K562 (cell line): ENCODE results near the gene CCDC138. TPM values are rescaled to one million over a fixed set of nuclear protein-coding genes. Genes with fewer than 3 reads are reported as not detected.

ENCODE experiments used
- ATAC-seq: fragments of 200-7000 bp; cut with Tn5 transposase; 3 replicates; pipeline ENCODE4 v1.9.1; 2020; ENCODE audit warnings: moderate library complexity
- BruUV-seq: library from RNA; stranded (reverse); fragments of 400-500 nt; replicated peaks from 2 replicates; lab custom pipeline; 2021; lab: Mats Ljungman, UMichigan
- CTCF ChIA-PET: fragments of 300-600 bp; formaldehyde crosslinking; extraction: SDS; loops from one replicate; lab custom pipeline; 2021; ENCODE audit warnings: low intra/inter-chr PET ratio; lab: Yijun Ruan, JAX
- POLR2A ChIA-PET: fragments of 300-600, 350-650 bp; sonication (Branson Sonifier 250); formaldehyde crosslinking; extraction: SDS; loops from one replicate; lab custom pipeline; 2021; ENCODE audit warnings: antibody characterized with exemption, inconsistent platforms; lab: Yijun Ruan, JAX
- DNase-seq, 4 experiments: peaks; one replicate each; pipeline versions ENCODE4 v3.0.0 to v3.0.0-alpha.2; 2011 to 2018; ENCODE audit warnings: low spot score in 3 of 4, mixed read lengths in 3 of 4; ENCODE audit errors: extremely low read depth in 1 of 4
- FAIRE-seq: peaks from 2 replicates; lab custom pipeline; 2011; peaks lifted over from hg19 to GRCh38; lab: Jason Lieb, UNC
- H2AFZ ChIP-seq: 2 replicates; pipeline ENCODE4 v1.6.0; 2011; ENCODE audit warnings: low read depth, low read length, control low read depth, inconsistent platforms
- H3K27ac ChIP-seq: fragments of 200-600 bp; 3 replicates; pipeline ENCODE4 v1.8.0; 2011; ENCODE audit warnings: low read depth, mild to moderate bottlenecking, control low read depth, inconsistent platforms, low read length, moderate library complexity, mixed read lengths; ENCODE audit errors: extremely low read depth
- H3K27me3 ChIP-seq, 2 experiments: fragments of 300-600 bp in 1 of 2; 2 replicates in 1 of 2; 3 replicates in 1 of 2; pipeline versions ENCODE4 v1.6.0 to v1.8.0; 2011; ENCODE audit warnings: inconsistent platforms in 2 of 2, low read length in 2 of 2, mild to moderate bottlenecking in 1 of 2, mixed read lengths in 1 of 2, moderate library complexity in 1 of 2; ENCODE audit not compliant: control insufficient read depth in 2 of 2, insufficient read depth in 2 of 2
- H3K36me3 ChIP-seq: fragments of 300-600 bp; 3 replicates; pipeline ENCODE4 v1.8.0; 2011; ENCODE audit warnings: mild to moderate bottlenecking, low read length, inconsistent platforms; ENCODE audit not compliant: control insufficient read depth, insufficient read depth
- H3K4me1 ChIP-seq, 2 experiments: fragments of 200-600 bp in 1 of 2; replicated peaks in 1 of 2; 2 replicates in 1 of 2; 3 replicates in 1 of 2; pipeline versions ENCODE4 v1.5.1 to v1.8.0; 2011; ENCODE audit warnings: inconsistent platforms in 2 of 2, low read length in 2 of 2, mild to moderate bottlenecking in 1 of 2, mixed read lengths in 1 of 2, moderate library complexity in 1 of 2; ENCODE audit not compliant: control insufficient read depth in 2 of 2, insufficient read depth in 2 of 2
- H3K4me2 ChIP-seq: 2 replicates; pipeline ENCODE4 v1.6.1; 2011; ENCODE audit warnings: low read length, control low read depth, inconsistent platforms, mixed read lengths; ENCODE audit not compliant: insufficient read depth
- H3K4me3 ChIP-seq: fragments of 200-600 bp; sonication (generic), shearing (Covaris generic); 2 replicates; pipeline ENCODE4 v1.5.1; 2016; ENCODE audit warnings: control low read depth, inconsistent platforms
- H3K79me2 ChIP-seq: fragments of 200-600 bp; 3 replicates; pipeline ENCODE4 v1.8.0; 2011; ENCODE audit warnings: low read length, inconsistent platforms; ENCODE audit not compliant: control insufficient read depth, insufficient read depth
- H3K9ac ChIP-seq, 2 experiments: 2 replicates each; pipeline versions ENCODE4 v1.6.0 to v1.6.1; 2011; ENCODE audit warnings: low read depth in 2 of 2, low read length in 2 of 2, control low read depth in 1 of 2, inconsistent platforms in 1 of 2, mild to moderate bottlenecking in 1 of 2, mixed read lengths in 1 of 2; ENCODE audit not compliant: insufficient read depth in 1 of 2
- H3K9me1 ChIP-seq: one replicate; pipeline ENCODE4 v1.6.0; 2011; ENCODE audit warnings: inconsistent platforms, mild to moderate bottlenecking, low read length, moderate library complexity; ENCODE audit not compliant: control insufficient read depth, insufficient read depth
- H3K9me3 ChIP-seq: replicated peaks from 2 replicates; pipeline ENCODE4 v1.5.1; 2011; ENCODE audit warnings: low read depth, low read length, inconsistent platforms; ENCODE audit not compliant: control insufficient read depth, insufficient read depth
- H4K20me1 ChIP-seq: replicated peaks from 2 replicates; pipeline ENCODE4 v1.6.1; 2011; ENCODE audit warnings: low read length, inconsistent platforms, mixed read lengths; ENCODE audit not compliant: control insufficient read depth, insufficient read depth
- ARID3A ChIP-seq: IDR thresholded peaks from 2 replicates; pipeline ENCODE4 v1.6.1; 2012; ENCODE audit warnings: low read depth, low read length, improper control_type of control experiment, borderline replicate concordance
- ATF4 ChIP-seq: fragments of 450-650 bp; formaldehyde crosslinking; IDR thresholded peaks from 2 replicates; pipeline ENCODE4 v1.4.0; 2022; ENCODE audit warnings: mild to moderate bottlenecking, moderate library complexity
- CBX8 ChIP-seq: fragments of 200-600 bp; sonication (generic); IDR thresholded peaks from 2 replicates; pipeline ENCODE4 v1.6.1; 2012; ENCODE audit warnings: borderline replicate concordance, mixed run types, low read depth, mild to moderate bottlenecking, moderate library complexity, mixed read lengths, low read length, control low read depth, inconsistent platforms; ENCODE audit not compliant: poor library complexity, severe bottlenecking; ENCODE audit errors: extremely low read depth
- GTF2B ChIP-seq: IDR thresholded peaks from 2 replicates; pipeline ENCODE4 v1.6.1; 2011; ENCODE audit not compliant: insufficient read length; ENCODE audit errors: extremely low read depth
- MAFK ChIP-seq: IDR thresholded peaks from 2 replicates; pipeline ENCODE4 v1.6.1; 2011; ENCODE audit warnings: low read length, improper control_type of control experiment
- PCBP1 ChIP-seq: fragments of 200-400 bp; formaldehyde crosslinking; IDR thresholded peaks from 2 replicates; pipeline ENCODE4 v1.6.1; 2018; ENCODE audit warnings: mild to moderate bottlenecking, low read depth, low read length; ENCODE audit not compliant: poor library complexity, severe bottlenecking
- RBM39 ChIP-seq: fragments of 200-400 bp; formaldehyde crosslinking; optimal IDR thresholded peaks from 2 replicates; pipeline ENCODE3; 2018; ENCODE audit warnings: low read depth, low read length
- SMAD2 ChIP-seq: fragments of 150-350 bp; IDR thresholded peaks from 2 replicates; pipeline ENCODE4 v1.6.1; 2014; ENCODE audit warnings: low read depth, mild to moderate bottlenecking, low read length
- STAT5A ChIP-seq: IDR thresholded peaks from 2 replicates; pipeline ENCODE4 v1.6.1; 2012; ENCODE audit warnings: low read length, inconsistent platforms, borderline replicate concordance
- TEAD1 ChIP-seq, 2 experiments: fragments of 450-650 bp in 1 of 2; sonication (generic) in 1 of 2; formaldehyde crosslinking; IDR thresholded peaks; 2 replicates each; pipeline versions ENCODE4 v1.4.0 to v1.8.0; 2020 to 2022; ENCODE audit warnings: mild to moderate bottlenecking in 2 of 2, missing genetic modification reagents in 1 of 2
- XRCC5 ChIP-seq: fragments of 200-400 bp; formaldehyde crosslinking; IDR thresholded peaks from 2 replicates; pipeline ENCODE4 v1.6.1; 2017; ENCODE audit warnings: low read depth, mild to moderate bottlenecking, low read length
- ZBTB49 ChIP-seq: sonication (generic); formaldehyde crosslinking; IDR thresholded peaks from 2 replicates; pipeline ENCODE4 v1.8.0; 2022; ENCODE audit warnings: missing genetic modification reagents, mild to moderate bottlenecking, borderline replicate concordance
- ZC3H4 ChIP-seq: sonication (generic); formaldehyde crosslinking; IDR thresholded peaks from 2 replicates; pipeline ENCODE4 v1.9.0; 2021; ENCODE audit warnings: missing genetic modification reagents, borderline replicate concordance
- WGBS: fragments of 100-300 bp; shearing (Covaris generic); methylation state at CpG from one replicate; pipeline ENCODE4 v1.1.6; 2016; ENCODE audit warnings: low coverage, mixed read lengths; ENCODE audit not compliant: insufficient coverage; ENCODE audit errors: missing lambda C conversion rate; 5-methylcytosine and 5-hydroxymethylcytosine counted together
- in situ Hi-C: fragments of 300-500 bp; cut with MboI; formaldehyde crosslinking; loops from 4 replicates; pipeline ENCODE4 v1.15.0; 2018; ENCODE audit warnings: inconsistent platforms, mixed read lengths
- intact Hi-C: fragments of 100-400 bp; cut with micrococcal nuclease; formaldehyde crosslinking; loops from 2 replicates; pipeline ENCODE4 v1.14.2; 2022
- polyA plus RNA-seq, 8 experiments: library from polyadenylated mRNA; depleted of rRNA in 4 of 8; stranded (reverse) in 5 of 8; unstranded in 3 of 8; fragments of >200 nt; fragmentation: Nextera tagmentation in 2 of 8; fragmentation: Illumina TruSeq in 1 of 8; extraction: Ambion mirVana in 2 of 8; extraction: Trizol in 1 of 8; gene quantifications; 2 replicates each; pipeline versions ENCODE4 v1.2.1 to v1.2.3, GENCODE V29; 2011 to 2014; ENCODE audit warnings: inconsistent platforms in 1 of 8, missing spikeins in 1 of 8
- total RNA-seq, 7 experiments: library from RNA; depleted of rRNA in 6 of 7; stranded (reverse); fragments of >200 nt in 6 of 7; fragmentation: Illumina TruSeq in 2 of 7; extraction: Trizol in 2 of 7; gene quantifications; 2 replicates each; pipeline versions ENCODE4 v1.2.1 to v1.2.3, GENCODE V29; 2011 to 2021; ENCODE audit warnings: low replicate concordance in 1 of 7

The CCDC138 gene
- total and polyA plus RNA-seq, 9 of the 15 experiments (the other 6 are each of a cell fraction or from before 2014, with no cell fraction given) = 17.5 to 44.6 (median 26.7) TPM

GRCh38 chr2:108835040-108835439, 48.5 kb downstream of the CCDC138 start:
- Histone ChIP-seq H4K20me1 (no peaks in the 10 kb centered on the region), H2AFZ (no peak overlapping the region), H3K4me3 (no peak overlapping the region), H3K27ac (no peak overlapping the region), H3K9ac (no peak overlapping the region), H3K27me3 (no peaks in the 10 kb centered on the region), H3K4me1 (no peaks in the 10 kb centered on the region; a peak in 1 of 5 replicates), H3K4me2 (no peak overlapping the region), H3K36me3 (peaks cover 12% of the 10 kb centered on the region; the same call in 1 of the 3 replicates), H3K9me3 (peaks cover 2% of the 10 kb centered on the region; the same call in 1 of the 2 replicates), H3K9me1 (no peaks in the 10 kb centered on the region), H3K79me2 (no peaks in the 10 kb centered on the region)
- WGBS = 88% methylated on average over 1 of the region's 1 CpG
- POLR2A ChIA-PET = interaction anchor here (0.9 kb wide), 1 partner anchor 11 kb away, joined by 5 read pairs; no protein-coding TSS in a partner anchor
- DNase-seq = no peak
- no peak for ATAC-seq
- in situ Hi-C loops (no loop called here), intact Hi-C loops (no loop called here)
- BruUV-seq = no TSS peak
- no peak for TF ChIP-seq XRCC5
- no peak for TF ChIP-seq ARID3A
- no peak for TF ChIP-seq SMAD2
- no peak for TF ChIP-seq ZBTB49 (CRISPR knock-in tag)
- TF ChIP-seq MAFK = no peak
- TF ChIP-seq TEAD1 (CRISPR knock-in tag; IDR thresholded peaks at IDR 0.05) = no peak
- TF ChIP-seq STAT5A = no peak
- TF ChIP-seq RBM39 = no peak
- TF ChIP-seq PCBP1 = no peak
- TF ChIP-seq GTF2B = no peak
- no peak for TF ChIP-seq ATF4 (CRISPR knock-in tag)
- no peak for TF ChIP-seq ZC3H4 (CRISPR knock-in tag)
- TF ChIP-seq CBX8 = no peak
- CTCF ChIA-PET = no interaction called here
- no peak for FAIRE-seq
